OCI-LY3 (cell line): ENCODE data around the gene GFER.

Experiments
- CTCF ChIP-seq: fragments of 200-600, 300-600 bp; sonication (generic); IDR thresholded peaks from 2 replicates; pipeline ENCODE4 v1.5.1; 2014; ENCODE audit warnings: antibody characterized with exemption, low read length, low read depth
- EZH2phosphoT487 ChIP-seq: fragments of 200-600 bp; shearing (Covaris generic); IDR thresholded peaks from 2 replicates; pipeline ENCODE4 v1.6.1; 2018; ENCODE audit warnings: antibody characterized with exemption, mixed run types, low read depth

GRCh38 chr16:2001035-2001434 lies 17.0 kb downstream of the GFER start:
- TF ChIP-seq CTCF: no peak
- no peak for TF ChIP-seq EZH2phosphoT487
